ENCODE results near the gene HECTD1. TPM values are rescaled to one million over a fixed set of nuclear protein-coding genes. Genes with fewer than 3 reads are reported as not detected.
A peak's percentile ranks its signal among the peaks of the same experiment; 100 is the strongest.

The HECTD1 gene
- total RNA-seq, 4 donors from 2014 or later, result 188 to 251 (median 201) TPM

DNA sequence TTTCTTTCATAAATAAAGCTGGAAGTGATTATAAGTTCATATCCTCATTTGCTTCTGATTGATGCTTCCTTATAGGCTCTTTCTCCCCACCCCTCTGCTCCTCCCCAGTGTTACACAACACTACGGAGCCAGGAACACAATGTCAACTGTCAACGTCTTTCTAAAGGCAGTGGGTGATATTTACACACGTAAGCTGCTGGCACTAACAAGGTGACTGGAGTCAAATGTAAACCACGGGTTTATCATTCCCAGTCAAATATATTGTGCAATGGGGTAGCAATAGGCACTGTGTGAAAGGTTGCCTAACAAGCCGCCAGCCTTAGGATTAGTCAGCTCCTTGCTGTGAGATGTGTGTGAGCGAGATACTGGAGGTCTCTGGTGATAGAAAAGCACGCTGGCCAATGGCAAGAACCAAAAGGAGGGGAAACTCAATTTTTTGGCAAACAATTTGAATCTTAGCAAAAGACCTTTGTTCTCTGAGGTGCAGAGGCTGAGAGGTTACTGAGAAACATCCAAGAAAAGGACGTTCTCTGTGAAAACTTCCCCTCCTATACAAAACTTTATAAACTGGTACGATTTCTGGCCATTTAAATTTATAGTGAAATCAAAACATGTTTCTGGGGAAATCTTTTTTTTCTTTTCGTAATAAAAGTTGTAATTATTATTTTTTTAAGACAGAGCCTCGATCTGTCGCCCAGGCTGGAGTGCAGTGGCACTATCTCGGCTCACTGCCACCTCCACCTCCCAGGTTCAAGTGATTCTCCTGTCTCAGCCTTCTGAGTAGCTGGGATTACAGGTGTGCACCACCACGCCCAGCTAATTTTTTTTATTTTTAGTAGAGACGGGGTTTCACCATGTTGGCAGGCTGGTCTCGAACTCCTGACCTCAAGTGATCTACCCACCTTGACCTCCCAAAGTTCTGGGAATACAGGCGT is 22.3 kb upstream of the HECTD1 start:
- 51 to 55% methylated on average over 17 of the region's 17 CpGs for WGBS, 2 donors
- peak in 1 of 3 donors; percentile 100 for TF ChIP-seq CTCF (IDR thresholded peaks at IDR 0.05)
- TF ChIP-seq POLR2A (IDR thresholded peaks at IDR 0.05), result no peak
- intact Hi-C loops (cut with DNase I; ENCODE audit: low total_unique reads), result no loop called here
- DNase-seq (ENCODE audit: low spot score in 2 of 2), result peak; percentile 88 to 90
- H3K4me3 ChIP-seq (ENCODE audit: low read depth, poor library complexity, severe bottlenecking), result no peak overlapping the region

GRCh38 chr14:31229009-31229408 is 21.4 kb upstream of the HECTD1 start:
- TF ChIP-seq CTCF (IDR thresholded peaks at IDR 0.05), result no peak
- TF ChIP-seq POLR2A (IDR thresholded peaks at IDR 0.05), result no peak
- intact Hi-C loops (cut with DNase I; ENCODE audit: low total_unique reads), result no loop called here
- H3K4me3 ChIP-seq (ENCODE audit: low read depth, poor library complexity, severe bottlenecking), result no peak overlapping the region
- no peak for DNase-seq (ENCODE audit: low spot score in 2 of 2)

DNA sequence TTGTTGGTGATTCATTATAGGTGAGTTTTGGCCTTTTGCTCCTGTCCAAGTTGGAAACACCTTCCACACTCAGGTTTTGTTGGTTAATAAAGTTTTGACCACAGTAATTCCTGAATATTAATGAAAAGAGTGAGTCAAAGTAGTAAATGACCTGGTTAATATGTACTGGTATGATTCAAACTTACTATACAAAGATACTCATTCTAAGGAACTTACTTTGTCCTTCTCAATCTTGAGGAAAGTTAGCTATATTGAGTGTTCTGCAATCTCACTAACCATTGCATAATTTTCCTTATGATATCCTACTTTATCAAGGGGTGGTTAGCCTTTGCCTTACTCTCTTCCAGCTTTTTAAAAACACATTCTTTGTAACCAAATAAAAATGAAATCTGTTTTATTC is 20.9 kb upstream of the HECTD1 start:
- TF ChIP-seq POLR2A (IDR thresholded peaks at IDR 0.05) (no peak), CTCF (IDR thresholded peaks at IDR 0.05) (no peak)

DNA sequence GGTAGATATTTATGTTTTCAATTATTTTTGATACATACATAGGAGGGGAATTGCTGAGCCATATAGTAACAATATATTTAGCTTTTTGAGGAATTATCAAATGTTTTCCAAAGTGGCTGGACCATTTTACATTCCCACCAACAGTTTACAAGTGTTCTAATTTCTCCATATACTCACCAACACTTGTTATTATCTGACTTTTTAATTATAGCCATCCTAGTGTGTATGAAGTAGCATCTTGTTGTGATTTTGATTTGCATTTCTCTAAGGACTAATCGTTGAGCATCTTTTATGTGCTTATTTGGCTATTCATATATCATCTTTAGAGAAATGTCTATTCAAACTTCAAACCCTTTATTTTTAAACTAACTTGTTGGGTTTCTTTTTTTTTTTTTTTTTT is 17.2 kb upstream of the HECTD1 start:
- no peak for TF ChIP-seq POLR2A (IDR thresholded peaks at IDR 0.05)
- no peak for TF ChIP-seq CTCF (IDR thresholded peaks at IDR 0.05)
- H3K4me3 ChIP-seq (ENCODE audit: low read depth, poor library complexity, severe bottlenecking), result no peak overlapping the region
- intact Hi-C loops (cut with DNase I; ENCODE audit: low total_unique reads), result no loop called here
- no peak for DNase-seq (ENCODE audit: low spot score in 2 of 2)
- WGBS, 2 donors, result 68 to 79% methylated on average over 1 of the region's 1 CpG

More for the DNA sequence above, 20.9 kb upstream of the HECTD1 start:
- intact Hi-C loops (cut with DNase I; ENCODE audit: low total_unique reads), result no loop called here
- no peak overlapping the region for H3K4me3 ChIP-seq (ENCODE audit: low read depth, poor library complexity, severe bottlenecking)
- no peak for DNase-seq (ENCODE audit: low spot score in 2 of 2)

- no peak for DNase-seq (ENCODE audit: low spot score in 2 of 2)
- WGBS, 2 donors, result 78 to 80% methylated on average over 3 of the region's 3 CpGs
- H3K4me3 ChIP-seq (ENCODE audit: low read depth, poor library complexity, severe bottlenecking), result no peak overlapping the region
- no peak for TF ChIP-seq POLR2A (IDR thresholded peaks at IDR 0.05)
- intact Hi-C loops (cut with DNase I; ENCODE audit: low total_unique reads), result no loop called here
Observed at GRCh38 chr14:31223331-31223730, 15.7 kb upstream of the HECTD1 start.

DNA sequence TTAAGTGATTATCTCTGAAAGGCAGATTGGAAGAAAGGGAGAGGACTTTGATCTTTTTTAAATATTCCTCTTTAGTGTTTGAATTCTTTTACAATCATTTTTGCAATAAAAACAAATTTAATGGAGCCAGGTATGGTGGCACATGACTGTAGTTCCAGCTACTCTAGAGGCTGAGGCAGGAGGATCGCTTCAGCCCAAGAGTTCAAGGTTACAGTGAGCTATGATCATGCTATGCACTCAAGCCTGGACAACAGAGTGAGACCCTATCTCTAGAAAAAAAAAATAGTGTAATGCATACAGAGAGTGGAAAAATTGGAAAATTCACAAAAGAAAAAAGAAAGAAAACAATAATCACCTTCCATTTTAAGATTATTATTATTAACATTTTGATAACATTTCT is 15.2 kb upstream of the HECTD1 start:
- WGBS, 2 donors, result 89 to 100% methylated on average over 1 of the region's 1 CpG
- DNase-seq (ENCODE audit: low spot score in 2 of 2), result no peak
- TF ChIP-seq POLR2A (IDR thresholded peaks at IDR 0.05), result no peak
- TF ChIP-seq CTCF (IDR thresholded peaks at IDR 0.05), result no peak
- no peak overlapping the region for H3K4me3 ChIP-seq (ENCODE audit: low read depth, poor library complexity, severe bottlenecking)
- intact Hi-C loops (cut with DNase I; ENCODE audit: low total_unique reads), result no loop called here

Measured in lower leg skin (tissue), 4 donors.